Peyer's patch (tissue), 4 donors: ENCODE results near the gene FOXO1. TPM values are rescaled to one million over a fixed set of nuclear protein-coding genes. Genes with fewer than 3 reads are reported as not detected.

Source experiments
- DNase-seq, 3 donors: peaks; one replicate each; pipeline ENCODE4 v3.0.0-alpha.2; 2017 to 2019
- H3K27ac ChIP-seq, 4 donors: fragments of 200-600 bp; sonication (generic); one replicate each; pipeline ENCODE4 v1.5.1; 2016 to 2019
- H3K27me3 ChIP-seq, 2 donors: fragments of 200-600 bp; sonication (generic); one replicate each; pipeline ENCODE4 v1.5.1; 2019
- H3K36me3 ChIP-seq, 3 donors: fragments of 200-600 bp; sonication (generic); one replicate each; pipeline ENCODE4 v1.5.1; 2016 to 2019
- H3K4me1 ChIP-seq, 4 donors: fragments of 200-600 bp; sonication (generic); one replicate each; pipeline ENCODE4 v1.5.1; 2016 to 2019
- H3K4me3 ChIP-seq, 4 donors: fragments of 200-600 bp; sonication (generic); 1 replicate in 3 of 4; 2 replicates in 1 of 4; pipeline ENCODE4 v1.5.1; 2016 to 2019; ENCODE audit warnings: mild to moderate bottlenecking in 1 of 4
- H3K9me3 ChIP-seq, 4 donors: fragments of 200-600 bp; sonication (generic); one replicate each; pipeline ENCODE4 v1.5.1; 2016 to 2019; ENCODE audit warnings: mild to moderate bottlenecking in 1 of 4
- POLR2A ChIP-seq, 2 donors: fragments of 450-650 bp; IDR thresholded peaks; one replicate each; pipeline ENCODE4 v1.5.1; 2017; ENCODE audit warnings: antibody characterized with exemption in 2 of 2, mild to moderate bottlenecking in 2 of 2, moderate library complexity in 2 of 2
- total RNA-seq, 4 donors: library from RNA; depleted of rRNA; stranded (reverse); fragments of >200 nt; gene quantifications; one replicate each; pipeline ENCODE4 v1.1.0, GENCODE V29; 2016
- TF ChIP-seq, protein P1 (sequence below), 6 experiments: fragments of 450-650 bp in 4 of 6; fragments of 200-600 bp in 2 of 6; sonication (generic) in 1 of 6; IDR thresholded peaks; one replicate each; pipeline ENCODE4 v1.5.1; 2017 to 2019; ENCODE audit warnings: antibody characterized with exemption in 6 of 6, mild to moderate bottlenecking in 3 of 6, moderate library complexity in 1 of 6

The FOXO1 gene
- total RNA-seq, 4 donors from 2014 or later = 22.2 to 32.2 (median 26.8) TPM

- DNase-seq = no peak
- Histone ChIP-seq H3K36me3 (no peaks in the 10 kb centered on the region), H3K27me3 (no peaks in the 10 kb centered on the region), H3K4me3 (no peak overlapping the region), H3K4me1 (peaks cover 0 to 17% (median 6%) of the 10 kb centered on the region in 4 donors), H3K27ac (no peak overlapping the region), H3K9me3 (no peaks in the 10 kb centered on the region)
- no peak for TF ChIP-seq POLR2A (IDR thresholded peaks at IDR 0.05)
- TF ChIP-seq, protein P1, sequence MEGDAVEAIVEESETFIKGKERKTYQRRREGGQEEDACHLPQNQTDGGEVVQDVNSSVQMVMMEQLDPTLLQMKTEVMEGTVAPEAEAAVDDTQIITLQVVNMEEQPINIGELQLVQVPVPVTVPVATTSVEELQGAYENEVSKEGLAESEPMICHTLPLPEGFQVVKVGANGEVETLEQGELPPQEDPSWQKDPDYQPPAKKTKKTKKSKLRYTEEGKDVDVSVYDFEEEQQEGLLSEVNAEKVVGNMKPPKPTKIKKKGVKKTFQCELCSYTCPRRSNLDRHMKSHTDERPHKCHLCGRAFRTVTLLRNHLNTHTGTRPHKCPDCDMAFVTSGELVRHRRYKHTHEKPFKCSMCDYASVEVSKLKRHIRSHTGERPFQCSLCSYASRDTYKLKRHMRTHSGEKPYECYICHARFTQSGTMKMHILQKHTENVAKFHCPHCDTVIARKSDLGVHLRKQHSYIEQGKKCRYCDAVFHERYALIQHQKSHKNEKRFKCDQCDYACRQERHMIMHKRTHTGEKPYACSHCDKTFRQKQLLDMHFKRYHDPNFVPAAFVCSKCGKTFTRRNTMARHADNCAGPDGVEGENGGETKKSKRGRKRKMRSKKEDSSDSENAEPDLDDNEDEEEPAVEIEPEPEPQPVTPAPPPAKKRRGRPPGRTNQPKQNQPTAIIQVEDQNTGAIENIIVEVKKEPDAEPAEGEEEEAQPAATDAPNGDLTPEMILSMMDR (IDR thresholded peaks at IDR 0.05) = no peak
These were observed 42.1 kb downstream of the FOXO1 start for GRCh38 chr13:40624383-40624782.

DNA sequence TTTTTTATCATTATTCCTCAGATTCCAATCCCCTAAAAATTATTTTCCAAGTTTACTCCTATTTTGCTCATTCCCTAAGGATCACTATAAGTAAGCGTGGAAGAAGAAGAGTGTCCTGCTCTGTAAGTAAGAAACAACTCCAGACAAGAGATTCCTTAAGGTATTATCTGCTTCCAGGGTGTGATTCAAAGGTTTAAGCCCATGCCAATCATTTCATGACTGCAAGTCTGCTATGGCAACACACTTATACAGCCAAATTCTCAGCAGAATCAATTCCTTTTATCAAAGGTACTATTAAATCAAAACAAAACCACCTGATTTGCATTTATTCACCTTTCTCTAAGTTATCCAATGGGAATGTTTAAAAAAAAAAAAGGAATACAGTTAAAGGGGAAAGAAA is 43.7 kb downstream of the FOXO1 start:
- H3K9me3 ChIP-seq = no peaks in the 10 kb centered on the region
- H3K4me1 ChIP-seq = peaks cover 0 to 17% (median 6%) of the 10 kb centered on the region in 4 donors
- no peak overlapping the region for H3K27ac ChIP-seq
- H3K36me3 ChIP-seq = no peaks in the 10 kb centered on the region
- no peaks in the 10 kb centered on the region for H3K27me3 ChIP-seq
- no peak for DNase-seq
- no peak for TF ChIP-seq POLR2A (IDR thresholded peaks at IDR 0.05)
- TF ChIP-seq, protein P1 (IDR thresholded peaks at IDR 0.05) = no peak
- H3K4me3 ChIP-seq = no peak overlapping the region

GRCh38 chr13:40622246-40622645 is 44.2 kb downstream of the FOXO1 start:
- no peaks in the 10 kb centered on the region for H3K27me3 ChIP-seq
- H3K36me3 ChIP-seq = no peaks in the 10 kb centered on the region
- no peak overlapping the region for H3K4me3 ChIP-seq
- H3K9me3 ChIP-seq = no peaks in the 10 kb centered on the region
- TF ChIP-seq, protein P1 (IDR thresholded peaks at IDR 0.05) = no peak
- TF ChIP-seq POLR2A (IDR thresholded peaks at IDR 0.05) = no peak
- no peak overlapping the region for H3K27ac ChIP-seq
- no peak for DNase-seq
- H3K4me1 ChIP-seq = peaks cover 0 to 17% (median 6%) of the 10 kb centered on the region in 4 donors

DNA sequence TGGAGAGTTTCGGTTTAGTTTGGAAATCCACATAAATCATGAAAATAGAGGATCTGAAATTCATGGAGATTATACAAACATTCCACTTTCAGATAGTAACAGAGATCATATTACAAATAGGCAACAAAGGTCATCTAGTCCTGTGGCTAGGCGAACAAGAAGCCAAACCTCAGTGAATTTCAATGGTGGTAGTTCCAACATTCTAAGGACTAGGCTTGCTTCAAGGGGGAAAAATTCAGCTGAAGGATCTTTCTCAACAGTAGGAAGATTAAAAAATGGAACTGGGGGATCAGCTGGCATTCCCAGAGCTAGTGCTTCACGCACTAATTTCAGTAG is 47.0 kb downstream of the FOXO1 start:
- H3K36me3 ChIP-seq = no peaks in the 10 kb centered on the region
- no peak overlapping the region for H3K27ac ChIP-seq
- DNase-seq = no peak
- no peaks in the 10 kb centered on the region for H3K9me3 ChIP-seq
- H3K4me1 ChIP-seq = peaks cover 0 to 3% (median 1%) of the 10 kb centered on the region in 4 donors
- H3K4me3 ChIP-seq = no peak overlapping the region
- H3K27me3 ChIP-seq = no peaks in the 10 kb centered on the region
- TF ChIP-seq POLR2A (IDR thresholded peaks at IDR 0.05) = no peak

GRCh38 chr13:40618581-40619478 is 47.6 kb downstream of the FOXO1 start:
- Histone ChIP-seq H3K4me1 (peaks cover 0 to 8% (median 1%) of the 10 kb centered on the region in 4 donors), H3K27ac (no peak overlapping the region), H3K36me3 (no peaks in the 10 kb centered on the region), H3K27me3 (no peaks in the 10 kb centered on the region), H3K4me3 (no peak overlapping the region), H3K9me3 (no peaks in the 10 kb centered on the region)
- TF ChIP-seq, protein P1 (IDR thresholded peaks at IDR 0.05) = no peak
- no peak for TF ChIP-seq POLR2A (IDR thresholded peaks at IDR 0.05)
- DNase-seq = no peak

GRCh38 chr13:40617801-40618356 is 48.6 kb downstream of the FOXO1 start:
- DNase-seq = no peak
- H3K27ac ChIP-seq = no peak overlapping the region
- no peaks in the 10 kb centered on the region for H3K9me3 ChIP-seq

More at GRCh38 chr13:40617801-40618356, 48.6 kb downstream of the FOXO1 start:
- Histone ChIP-seq H3K27me3 (no peaks in the 10 kb centered on the region), H3K36me3 (no peaks in the 10 kb centered on the region), H3K4me1 (peaks cover 0 to 11% (median 1%) of the 10 kb centered on the region in 4 donors), H3K4me3 (no peak overlapping the region)
- TF ChIP-seq POLR2A (IDR thresholded peaks at IDR 0.05) = no peak
- TF ChIP-seq, protein P1 (IDR thresholded peaks at IDR 0.05) = no peak
